ENCODE data around the gene EPHA3. TPM values are rescaled to one million over a fixed set of nuclear protein-coding genes. Genes with fewer than 3 reads are reported as not detected.

Gene EPHA3
- total RNA-seq, 1 donor from 2014 or later = 0.17 TPM

DNA sequence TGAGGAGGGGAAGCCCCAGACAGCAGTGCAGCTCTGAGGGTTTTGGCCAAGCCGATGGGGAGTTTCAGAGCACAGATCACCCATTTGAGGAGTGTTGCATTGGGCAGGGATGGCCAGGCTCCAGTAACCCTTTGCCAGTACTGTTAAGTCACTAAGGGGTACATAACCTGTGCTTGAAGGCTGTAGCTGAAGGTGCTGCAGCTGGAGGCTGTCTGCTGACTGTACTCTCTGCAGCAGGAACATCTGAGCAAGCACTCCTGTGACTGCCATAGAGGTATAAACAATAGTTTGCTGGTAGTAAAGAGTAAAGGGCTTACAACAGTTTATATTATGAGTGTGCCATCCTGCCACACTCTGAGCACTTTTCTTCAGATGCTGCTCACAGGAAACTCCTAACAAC lies 297.8 kb downstream of the EPHA3 start:
- Mint-ChIP-seq H3K4me1 (ENCODE audit: low read depth) (peaks cover 15% of the 10 kb centered on the region), H3K9me3 (ENCODE audit: low read depth) (no peaks in the 10 kb centered on the region), H3K27me3 (no peaks in the 10 kb centered on the region), H3K27ac (no peak overlapping the region), H3K4me3 (ENCODE audit: low read depth) (no peak overlapping the region), H3K36me3 (ENCODE audit: insufficient read depth) (no peaks in the 10 kb centered on the region)
- no peak for DNase-seq (ENCODE audit: low spot score, unreplicated experiment)
- TF ChIP-seq, protein P1, sequence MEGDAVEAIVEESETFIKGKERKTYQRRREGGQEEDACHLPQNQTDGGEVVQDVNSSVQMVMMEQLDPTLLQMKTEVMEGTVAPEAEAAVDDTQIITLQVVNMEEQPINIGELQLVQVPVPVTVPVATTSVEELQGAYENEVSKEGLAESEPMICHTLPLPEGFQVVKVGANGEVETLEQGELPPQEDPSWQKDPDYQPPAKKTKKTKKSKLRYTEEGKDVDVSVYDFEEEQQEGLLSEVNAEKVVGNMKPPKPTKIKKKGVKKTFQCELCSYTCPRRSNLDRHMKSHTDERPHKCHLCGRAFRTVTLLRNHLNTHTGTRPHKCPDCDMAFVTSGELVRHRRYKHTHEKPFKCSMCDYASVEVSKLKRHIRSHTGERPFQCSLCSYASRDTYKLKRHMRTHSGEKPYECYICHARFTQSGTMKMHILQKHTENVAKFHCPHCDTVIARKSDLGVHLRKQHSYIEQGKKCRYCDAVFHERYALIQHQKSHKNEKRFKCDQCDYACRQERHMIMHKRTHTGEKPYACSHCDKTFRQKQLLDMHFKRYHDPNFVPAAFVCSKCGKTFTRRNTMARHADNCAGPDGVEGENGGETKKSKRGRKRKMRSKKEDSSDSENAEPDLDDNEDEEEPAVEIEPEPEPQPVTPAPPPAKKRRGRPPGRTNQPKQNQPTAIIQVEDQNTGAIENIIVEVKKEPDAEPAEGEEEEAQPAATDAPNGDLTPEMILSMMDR (IDR thresholded peaks at IDR 0.05; ENCODE audit: unreplicated experiment) = no peak

DNA sequence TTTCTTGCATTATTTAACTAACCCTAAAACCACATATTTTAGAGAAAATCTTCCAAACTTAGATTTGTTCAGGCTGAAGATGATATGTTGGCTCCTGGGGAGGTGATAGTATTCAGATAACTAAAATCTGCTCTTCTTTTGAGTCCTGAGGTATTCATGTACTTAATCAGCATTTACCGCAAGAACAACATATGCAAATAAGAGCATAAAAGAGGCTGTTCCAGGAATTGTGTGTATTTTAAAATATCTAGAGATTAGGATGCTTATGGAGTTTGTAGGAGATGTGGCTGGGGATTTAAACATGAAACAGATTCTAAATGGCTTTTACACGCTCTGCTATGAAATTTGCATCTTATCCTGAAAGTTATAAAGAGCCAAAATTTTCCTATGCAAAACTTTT lies 298.2 kb downstream of the EPHA3 start:
- H3K9me3 Mint-ChIP-seq (ENCODE audit: low read depth) = no peaks in the 10 kb centered on the region
- H3K27ac Mint-ChIP-seq = no peak overlapping the region
- H3K36me3 Mint-ChIP-seq (ENCODE audit: insufficient read depth) = no peaks in the 10 kb centered on the region
- no peaks in the 10 kb centered on the region for H3K27me3 Mint-ChIP-seq
- no peak overlapping the region for H3K4me3 Mint-ChIP-seq (ENCODE audit: low read depth)
- TF ChIP-seq, protein P1 (IDR thresholded peaks at IDR 0.05; ENCODE audit: unreplicated experiment) = no peak
- peaks cover 15% of the 10 kb centered on the region for H3K4me1 Mint-ChIP-seq (ENCODE audit: low read depth)
- DNase-seq (ENCODE audit: low spot score, unreplicated experiment) = no peak

DNA sequence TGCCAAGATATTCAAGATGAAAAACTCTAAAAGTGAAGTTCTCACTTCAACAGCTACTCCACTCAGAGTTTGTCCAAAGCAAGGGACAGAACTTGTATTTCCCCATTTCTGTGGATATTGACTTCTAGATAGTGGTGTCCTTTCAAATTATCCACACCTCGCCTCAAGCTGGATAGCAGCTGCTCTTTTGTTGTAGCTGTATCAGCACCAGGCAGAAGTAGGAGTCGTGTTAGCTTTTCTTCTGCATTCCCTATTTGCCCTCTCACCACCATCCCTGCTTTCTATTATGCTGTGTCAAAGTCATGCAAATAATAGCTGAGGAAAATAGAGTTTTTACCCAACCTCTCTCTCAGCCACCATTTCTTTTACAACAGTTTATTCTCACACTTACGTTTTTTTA lies 303.8 kb downstream of the EPHA3 start:
- Mint-ChIP-seq H3K36me3 (ENCODE audit: insufficient read depth) (no peaks in the 10 kb centered on the region), H3K4me1 (ENCODE audit: low read depth) (peaks cover 22% of the 10 kb centered on the region), H3K27ac (no peak overlapping the region), H3K4me3 (ENCODE audit: low read depth) (no peak overlapping the region), H3K27me3 (no peaks in the 10 kb centered on the region), H3K9me3 (ENCODE audit: low read depth) (no peaks in the 10 kb centered on the region)
- no peak for DNase-seq (ENCODE audit: low spot score, unreplicated experiment)
- TF ChIP-seq, protein P1 (IDR thresholded peaks at IDR 0.05; ENCODE audit: unreplicated experiment) = no peak

DNA sequence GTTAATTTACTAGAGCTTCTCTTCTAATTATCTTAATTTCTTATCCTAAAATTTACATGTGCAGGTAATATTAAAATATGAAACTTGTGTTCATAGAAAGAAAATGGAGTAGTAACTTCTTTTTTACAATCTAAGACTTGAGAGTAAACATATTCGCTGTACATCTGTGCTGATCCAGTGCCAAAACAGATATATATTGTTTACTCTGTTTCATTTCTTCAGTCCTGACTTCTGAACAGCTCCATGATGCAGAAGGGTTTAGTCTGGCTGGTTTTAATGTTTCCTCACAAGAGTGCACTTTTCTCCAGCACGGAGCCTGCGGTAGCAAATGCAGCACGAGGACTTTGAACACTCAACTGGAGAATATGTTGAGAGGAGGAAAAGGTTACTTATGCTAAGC lies 306.8 kb downstream of the EPHA3 start:
- H3K4me3 Mint-ChIP-seq (ENCODE audit: low read depth) = no peak overlapping the region
- no peak for DNase-seq (ENCODE audit: low spot score, unreplicated experiment)
- no peaks in the 10 kb centered on the region for H3K9me3 Mint-ChIP-seq (ENCODE audit: low read depth)
- no peaks in the 10 kb centered on the region for H3K27me3 Mint-ChIP-seq
- no peaks in the 10 kb centered on the region for H3K36me3 Mint-ChIP-seq (ENCODE audit: insufficient read depth)
- H3K4me1 Mint-ChIP-seq (ENCODE audit: low read depth) = peaks cover 11% of the 10 kb centered on the region
- H3K27ac Mint-ChIP-seq = no peak overlapping the region
- TF ChIP-seq, protein P1 (IDR thresholded peaks at IDR 0.05; ENCODE audit: unreplicated experiment) = no peak

DNA sequence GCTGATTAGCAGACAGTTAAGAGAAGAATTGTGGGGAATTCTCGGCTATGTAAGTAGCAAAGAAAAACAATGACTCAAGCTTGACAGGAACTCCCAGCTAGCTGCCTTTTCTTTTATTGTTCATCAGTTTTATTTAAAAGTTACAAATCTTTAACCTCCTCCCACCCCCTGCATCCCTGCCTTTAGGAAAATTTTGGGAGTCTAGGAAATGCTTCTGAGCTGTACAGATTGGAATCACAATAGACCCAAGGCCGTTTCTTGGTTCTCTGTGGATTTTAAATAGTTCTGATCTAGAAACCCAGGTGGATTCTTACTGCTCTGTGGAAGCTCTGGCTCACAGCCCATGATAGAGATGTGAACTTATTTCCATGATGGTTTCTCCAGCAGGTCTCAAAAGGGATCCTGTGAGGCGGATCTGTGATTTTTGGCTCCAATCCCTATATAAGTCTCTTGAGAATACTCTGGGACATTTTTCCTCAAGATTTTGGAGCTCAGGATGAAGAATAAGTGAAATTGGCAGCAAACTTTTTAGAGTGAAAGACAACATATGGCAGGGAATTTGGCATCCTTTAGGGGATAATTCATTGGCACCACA lies 312.3 kb downstream of the EPHA3 start:
- Mint-ChIP-seq H3K9me3 (ENCODE audit: low read depth) (no peaks in the 10 kb centered on the region), H3K27me3 (no peaks in the 10 kb centered on the region), H3K4me1 (ENCODE audit: low read depth) (no peaks in the 10 kb centered on the region), H3K4me3 (ENCODE audit: low read depth) (no peak overlapping the region), H3K36me3 (ENCODE audit: insufficient read depth) (no peaks in the 10 kb centered on the region), H3K27ac (no peak overlapping the region)
- TF ChIP-seq, protein P1 (IDR thresholded peaks at IDR 0.05; ENCODE audit: unreplicated experiment) = no peak
- no peak for DNase-seq (ENCODE audit: low spot score, unreplicated experiment)

All from progenitor cell of endocrine pancreas (in vitro differentiated cells).